Measurements from ENCODE around the gene DOCK1.

- TF ChIP-seq POLR2AphosphoS5 (IDR thresholded peaks at IDR 0.05; ENCODE audit: low read depth, low read length) (no peak), POLR2A (IDR thresholded peaks at IDR 0.05; ENCODE audit: low read depth, low read length) (no peak), TAF1 (IDR thresholded peaks at IDR 0.05; ENCODE audit: low read depth, low read length) (no peak), SPI1 (IDR thresholded peaks at IDR 0.05; ENCODE audit: low read depth, low read length) (no peak)
Observed at GRCh38 chr10:126889421-126889820, 15.8 kb upstream of the DOCK1 start.

Measured in GM12891 (cell line).